HepG2 (cell line): ENCODE results near the gene ERF. TPM values are rescaled to one million over a fixed set of nuclear protein-coding genes. Genes with fewer than 3 reads are reported as not detected.
A peak's percentile ranks its signal among the peaks of the same experiment; 100 is the strongest.

Source experiments
- AGO2 ChIP-seq: fragments of 200-400 bp; formaldehyde crosslinking; optimal IDR thresholded peaks from 2 replicates; pipeline ENCODE3; 2017; ENCODE audit warnings: mild to moderate bottlenecking, low read depth, low read length, moderate library complexity
- ARHGAP35 ChIP-seq: sonication (generic); formaldehyde crosslinking; IDR thresholded peaks from 2 replicates; pipeline ENCODE4 v1.9.0; 2022; ENCODE audit warnings: mild to moderate bottlenecking, inconsistent platforms, moderate library complexity, missing genetic modification reagents, borderline replicate concordance
- BHLHE40 ChIP-seq: IDR thresholded peaks from 2 replicates; pipeline ENCODE4 v1.6.1; 2011; ENCODE audit warnings: low read length, improper control_type of control experiment
- EED ChIP-seq: sonication (generic); formaldehyde crosslinking; IDR thresholded peaks from 2 replicates; pipeline ENCODE4 v1.5.0; 2020; ENCODE audit warnings: mild to moderate bottlenecking, missing genetic modification reagents
- EHMT2 ChIP-seq: fragments of 200-600 bp; sonication (generic); IDR thresholded peaks from 2 replicates; pipeline ENCODE4 v1.7.0; 2017; ENCODE audit warnings: antibody characterized with exemption, low read depth, low read length, borderline replicate concordance
- ELF4 ChIP-seq: sonication (generic); formaldehyde crosslinking; IDR thresholded peaks from 2 replicates; pipeline ENCODE4 v1.5.0; 2020; ENCODE audit warnings: missing genetic modification reagents, mild to moderate bottlenecking, moderate library complexity, borderline replicate concordance
- ETV6 ChIP-seq: sonication (generic); formaldehyde crosslinking; conservative IDR thresholded peaks from 2 replicates; pipeline ENCODE4 v1.4.0; 2020; ENCODE audit warnings: missing genetic modification reagents
- HMGA1 ChIP-seq: sonication (generic); formaldehyde crosslinking; conservative IDR thresholded peaks from 2 replicates; pipeline ENCODE4 v1.4.0; 2020; ENCODE audit warnings: missing genetic modification reagents
- HNF1A ChIP-seq, 2 experiments: sonication (generic) in 1 of 2; formaldehyde crosslinking in 1 of 2; IDR thresholded peaks; 2 replicates each; pipeline versions ENCODE4 v1.4.0 to v1.6.1; 2016 to 2020; ENCODE audit warnings: borderline replicate concordance in 1 of 2, low read depth in 1 of 2, mild to moderate bottlenecking in 1 of 2, missing genetic modification reagents in 1 of 2
- HNRNPLL ChIP-seq: fragments of 200-400 bp; formaldehyde crosslinking; IDR thresholded peaks from 2 replicates; pipeline ENCODE4 v1.6.1; 2017; ENCODE audit warnings: mild to moderate bottlenecking, low read depth, low read length; ENCODE audit not compliant: poor library complexity, severe bottlenecking
- KDM5A ChIP-seq: fragments of 200-600 bp; sonication (generic); IDR thresholded peaks from 2 replicates; pipeline ENCODE4 v1.7.0; 2018; ENCODE audit warnings: antibody characterized with exemption, mild to moderate bottlenecking, low read length, borderline replicate concordance
- MZF1 ChIP-seq: sonication (generic); formaldehyde crosslinking; IDR thresholded peaks from 2 replicates; pipeline ENCODE4 v1.8.1; 2023; ENCODE audit warnings: mild to moderate bottlenecking, missing genetic modification reagents, borderline replicate concordance
- NCOR1 ChIP-seq: fragments of 200-600 bp; sonication (generic); IDR thresholded peaks from 2 replicates; pipeline ENCODE4 v1.7.0; 2017; ENCODE audit warnings: antibody characterized with exemption, low read length, borderline replicate concordance
- PITX1 ChIP-seq: sonication (generic); formaldehyde crosslinking; IDR thresholded peaks from 2 replicates; pipeline ENCODE4 v1.5.1; 2020; ENCODE audit warnings: mild to moderate bottlenecking, missing genetic modification reagents
- RFX3 ChIP-seq: IDR thresholded peaks from 2 replicates; pipeline ENCODE4 v1.6.1; 2016; ENCODE audit warnings: missing biosample characterization, missing genetic modification reagents
- RFXANK ChIP-seq: IDR thresholded peaks from 2 replicates; pipeline ENCODE4 v1.6.1; 2016
- TBP ChIP-seq: sonication (generic); formaldehyde crosslinking; IDR thresholded peaks from 2 replicates; pipeline ENCODE4 v1.5.0; 2020; ENCODE audit warnings: missing genetic modification reagents
- WIZ ChIP-seq: sonication (generic); formaldehyde crosslinking; IDR thresholded peaks from 2 replicates; pipeline ENCODE4 v1.5.1; 2020; ENCODE audit warnings: mild to moderate bottlenecking, missing genetic modification reagents
- ZC3H4 ChIP-seq: sonication (generic); formaldehyde crosslinking; IDR thresholded peaks from 2 replicates; pipeline ENCODE4 v1.4.0; 2020; ENCODE audit warnings: missing genetic modification reagents, borderline replicate concordance
- ZNF136 ChIP-seq: sonication (generic); formaldehyde crosslinking; IDR thresholded peaks from 2 replicates; pipeline ENCODE4 v1.8.1; 2022; ENCODE audit warnings: low read depth, mild to moderate bottlenecking, moderate library complexity, missing genetic modification reagents
- ZNF180 ChIP-seq: sonication (generic); formaldehyde crosslinking; IDR thresholded peaks from 2 replicates; pipeline ENCODE4 v1.4.0; 2020; ENCODE audit warnings: low read depth, missing genetic modification reagents, borderline replicate concordance
- ZNF75D ChIP-seq: sonication (generic); formaldehyde crosslinking; IDR thresholded peaks from 2 replicates; pipeline ENCODE4 v1.8.1; 2023; ENCODE audit warnings: missing genetic modification reagents, mild to moderate bottlenecking, borderline replicate concordance
- polyA plus RNA-seq, 8 experiments: library from polyadenylated mRNA; depleted of rRNA in 3 of 8; stranded (reverse) in 7 of 8; unstranded in 1 of 8; fragments of >200 nt; fragmentation: Illumina TruSeq in 4 of 8; extraction: Trizol in 4 of 8; gene quantifications; 2 replicates each; pipeline versions ENCODE4 v1.2.1 to v1.2.3, GENCODE V29; 2011 to 2016; ENCODE audit warnings: low read depth in 4 of 8, missing spikeins in 1 of 8, mixed read lengths in 1 of 8; ENCODE audit not compliant: insufficient read depth in 1 of 8
- total RNA-seq, 5 experiments: library from RNA; depleted of rRNA; stranded (reverse); fragments of >200 nt; fragmentation: Illumina TruSeq; extraction: Trizol; gene quantifications; 2 replicates each; pipeline ENCODE4 v1.2.3, GENCODE V29; 2016; ENCODE audit warnings: low read depth in 1 of 5

Gene ERF
- total and polyA plus RNA-seq, 2 of the 13 experiments (the other 11 are each of a cell fraction or from before 2014, with no cell fraction given), result 67.1 to 69.9 TPM

GRCh38 chr19:42281146-42281826 lies 26.4 kb upstream of the ERF start (continued):
- peak; percentile 43 for TF ChIP-seq AGO2
- no peak for TF ChIP-seq ETV6 (CRISPR knock-in tag)
- TF ChIP-seq ARHGAP35 (CRISPR knock-in tag), result no peak
- no peak for TF ChIP-seq KDM5A
- no peak for TF ChIP-seq NCOR1
- TF ChIP-seq HNF1A (IDR thresholded peaks at IDR 0.05; ENCODE audit: low read depth), result peak; percentile 44; the same call in 1 of the 2 replicates
- no peak; the same call in 1 of the 2 replicates for TF ChIP-seq HNF1A (CRISPR knock-in tag; IDR thresholded peaks at IDR 0.05; ENCODE audit: borderline replicate concordance)
- no peak for TF ChIP-seq WIZ (CRISPR knock-in tag)
- no peak for TF ChIP-seq ZNF180 (CRISPR knock-in tag)
- no peak for TF ChIP-seq EED (CRISPR knock-in tag)
- no peak for TF ChIP-seq EHMT2
- TF ChIP-seq TBP, result no peak
- TF ChIP-seq ZNF75D (CRISPR knock-in tag), result no peak
- no peak for TF ChIP-seq ZC3H4 (CRISPR knock-in tag)
- TF ChIP-seq RFXANK (CRISPR knock-in tag), result no peak
- TF ChIP-seq HMGA1, result no peak
- no peak for TF ChIP-seq BHLHE40
- TF ChIP-seq ZNF136 (CRISPR knock-in tag), result no peak
- TF ChIP-seq ELF4 (CRISPR knock-in tag), result no peak
- no peak for TF ChIP-seq RFX3
- TF ChIP-seq MZF1 (CRISPR knock-in tag), result no peak
- peak; percentile 38 for TF ChIP-seq HNRNPLL
- TF ChIP-seq PITX1 (CRISPR knock-in tag), result peak; percentile 46; the same call in 1 of the 2 replicates
